HEK293 (cell line): ENCODE measurements around the gene DERL2.

Experiments used
- CTCF ChIP-seq: fragments of 450-650 bp; formaldehyde crosslinking; IDR thresholded peaks from 2 replicates; pipeline ENCODE4 v1.5.1; 2016; ENCODE audit warnings: missing biosample characterization, missing genetic modification characterization
- KLF7 ChIP-seq: fragments of 450-650 bp; formaldehyde crosslinking; IDR thresholded peaks from 2 replicates; pipeline ENCODE4 v1.5.1; 2016; ENCODE audit warnings: missing biosample characterization, missing genetic modification characterization, borderline replicate concordance
- RBAK ChIP-seq: fragments of 450-650 bp; formaldehyde crosslinking; IDR thresholded peaks from 2 replicates; pipeline ENCODE4 v1.5.1; 2016; ENCODE audit warnings: missing biosample characterization, missing genetic modification characterization
- SETDB1 ChIP-seq: IDR thresholded peaks from one replicate; pipeline ENCODE4 v1.6.1; 2017; ENCODE audit warnings: mild to moderate bottlenecking, low read length, moderate library complexity, mixed read lengths; ENCODE audit not compliant: insufficient read length
- TCF7L2 ChIP-seq: IDR thresholded peaks from 2 replicates; pipeline ENCODE4 v1.6.1; 2011; ENCODE audit warnings: low read depth, mild to moderate bottlenecking, inconsistent platforms, low read length, moderate library complexity, borderline replicate concordance
- ZBTB1 ChIP-seq: fragments of 450-650 bp; formaldehyde crosslinking; IDR thresholded peaks from 2 replicates; pipeline ENCODE4 v1.5.1; 2016; ENCODE audit warnings: missing biosample characterization, missing genetic modification characterization
- ZNF146 ChIP-seq: fragments of 450-650 bp; formaldehyde crosslinking; IDR thresholded peaks from 2 replicates; pipeline ENCODE4 v1.5.1; 2016; ENCODE audit warnings: missing biosample characterization, missing genetic modification characterization
- ZNF175 ChIP-seq: fragments of 450-650 bp; formaldehyde crosslinking; IDR thresholded peaks from 2 replicates; pipeline ENCODE4 v1.5.1; 2016; ENCODE audit warnings: missing biosample characterization, missing genetic modification characterization
- ZNF274 ChIP-seq, 2 experiments: fragments of 200-500 bp in 1 of 2; fragments of 450-650 bp in 1 of 2; sonication (Bioruptor generic) in 1 of 2; formaldehyde crosslinking in 1 of 2; IDR thresholded peaks; 2 replicates each; pipeline versions ENCODE4 v1.5.1 to v1.6.1; 2014 to 2016; ENCODE audit warnings: borderline replicate concordance in 1 of 2, inconsistent platforms in 1 of 2, low read length in 1 of 2, missing biosample characterization in 1 of 2, missing genetic modification characterization in 1 of 2
- ZNF561 ChIP-seq: fragments of 450-650 bp; IDR thresholded peaks from 2 replicates; pipeline ENCODE4 v1.5.1; 2018; ENCODE audit warnings: missing biosample characterization, missing genetic modification characterization, borderline replicate concordance
- ZNF580 ChIP-seq: fragments of 450-650 bp; formaldehyde crosslinking; IDR thresholded peaks from 2 replicates; pipeline ENCODE4 v1.5.1; 2016; ENCODE audit warnings: missing biosample characterization, missing genetic modification characterization
- ZNF670 ChIP-seq: fragments of 450-650 bp; formaldehyde crosslinking; IDR thresholded peaks from 2 replicates; pipeline ENCODE4 v1.5.1; 2016; ENCODE audit warnings: missing biosample characterization, missing genetic modification characterization, low read depth
- ZNF837 ChIP-seq: fragments of 450-650 bp; formaldehyde crosslinking; IDR thresholded peaks from 2 replicates; pipeline ENCODE4 v1.5.1; 2016; ENCODE audit warnings: missing biosample characterization, missing genetic modification characterization
- ZSCAN5A ChIP-seq: fragments of 450-650 bp; formaldehyde crosslinking; IDR thresholded peaks from 2 replicates; pipeline ENCODE4 v1.5.1; 2016; ENCODE audit warnings: missing biosample characterization, missing genetic modification characterization

- TF ChIP-seq CTCF (tag by site-specific recombination): no peak
- TF ChIP-seq KLF7 (tag by site-specific recombination): no peak
- TF ChIP-seq ZNF146 (tag by site-specific recombination): no peak
- TF ChIP-seq ZNF274 (IDR thresholded peaks at IDR 0.05; ENCODE audit: low read length): no peak
- TF ChIP-seq ZNF274 (tag by site-specific recombination; IDR thresholded peaks at IDR 0.05; ENCODE audit: borderline replicate concordance): no peak
- no peak for TF ChIP-seq ZNF175 (tag by site-specific recombination)
- TF ChIP-seq ZNF837 (tag by site-specific recombination): no peak
- TF ChIP-seq SETDB1: no peak
- no peak for TF ChIP-seq ZNF561
- TF ChIP-seq TCF7L2: no peak
- no peak for TF ChIP-seq RBAK
- no peak for TF ChIP-seq ZSCAN5A (tag by site-specific recombination)
- TF ChIP-seq ZNF580 (tag by site-specific recombination): no peak
- no peak for TF ChIP-seq ZBTB1 (tag by site-specific recombination)
- TF ChIP-seq ZNF670 (tag by site-specific recombination): no peak
Observed at GRCh38 chr17:5510771-5511170, 24.8 kb upstream of the DERL2 start.
